Measurements from ENCODE around the gene ASB4. TPM values are rescaled to one million over a fixed set of nuclear protein-coding genes. Genes with fewer than 3 reads are reported as not detected.

Gene ASB4
- polyA plus RNA-seq, 2 of the 4 experiments (the other 2 are of a cell fraction), result 1.4 to 3.1 TPM

- TF ChIP-seq EHF (CRISPR knock-in tag; IDR thresholded peaks at IDR 0.05) (no peak), HOXA7 (CRISPR knock-in tag; IDR thresholded peaks at IDR 0.05) (no peak), NFE2L2 (conservative IDR thresholded peaks at IDR 0.05; ENCODE audit: low read length) (no peak), TP53 (CRISPR knock-in tag; IDR thresholded peaks at IDR 0.05) (no peak)
Measured at GRCh38 chr7:95589031-95589430, 103.3 kb downstream of the ASB4 start (continued).

GRCh38 chr7:95589766-95590165 is 104.0 kb downstream of the ASB4 start:
- DNase-seq (ENCODE audit: low read depth in 1 of 2, low spot score in 1 of 2) (no peak), ATAC-seq (no peak), FAIRE-seq (no peak)
- Histone ChIP-seq H3K4me2 (no peak overlapping the region), H3K4me1 (peaks cover 8% of the 10 kb centered on the region; the same call in 2 of the 3 replicates), H3K9me3 (no peaks in the 10 kb centered on the region), H3K4me3 (no peak overlapping the region), H3K27ac (no peak overlapping the region)
- no peak for TF ChIP-seq NR3C1 (IDR thresholded peaks at IDR 0.05)
- CTCF ChIA-PET, result no interaction called here
- 91% methylated on average over 1 of the region's 1 CpG for WGBS (ENCODE audit: missing lambda C conversion rate)
- POLR2A ChIA-PET, result no interaction called here

Other genes starting within 250 kb of the ASB4 start
- gene PON1, start 161.4 kb upstream of the ASB4 start, polyA plus RNA-seq (2011; rRNA removed), result 6.6 and 8.2 TPM in 2 replicates
- gene PON1, start 161.4 kb upstream of the ASB4 start, polyA plus RNA-seq (2017; fragmentation: RNase III; extraction: RNeasy Plus Mini Kit Qiagen cat#74134 plus additional on column Dnase treatment), result 0.93 to 1.8 TPM (median 1.1 TPM) in 3 replicates
- 142 and 161 TPM in 2 replicates for gene PON3, start 89.6 kb upstream of the ASB4 start, polyA plus RNA-seq (2011; rRNA removed)
- gene PON3, start 89.6 kb upstream of the ASB4 start, polyA plus RNA-seq (2017; fragmentation: RNase III; extraction: RNeasy Plus Mini Kit Qiagen cat#74134 plus additional on column Dnase treatment), result 35.3 to 49.0 TPM (median 48.7 TPM) in 3 replicates
- 829 TPM in 2 replicates for gene PON2, start 50.9 kb upstream of the ASB4 start, polyA plus RNA-seq (2011; rRNA removed)
- gene PON2, start 50.9 kb upstream of the ASB4 start, polyA plus RNA-seq (2017; fragmentation: RNase III; extraction: RNeasy Plus Mini Kit Qiagen cat#74134 plus additional on column Dnase treatment), result 325 to 395 TPM (median 381 TPM) in 3 replicates
- gene PDK4, start 110.6 kb downstream of the ASB4 start, polyA plus RNA-seq (2011; rRNA removed), result 21.9 and 26.1 TPM in 2 replicates
- gene PDK4, start 110.6 kb downstream of the ASB4 start, polyA plus RNA-seq (2017; fragmentation: RNase III; extraction: RNeasy Plus Mini Kit Qiagen cat#74134 plus additional on column Dnase treatment), result 5.5 to 8.6 TPM (median 6.5 TPM) in 3 replicates